HepG2 (cell line): ENCODE measurements around the gene ZNF341. TPM values are rescaled to one million over a fixed set of nuclear protein-coding genes. Genes with fewer than 3 reads are reported as not detected.

Experiments used
- BORCS8-MEF2B ChIP-seq: sonication (generic); formaldehyde crosslinking; IDR thresholded peaks from 2 replicates; pipeline ENCODE4 v1.8.0; 2022; ENCODE audit warnings: mild to moderate bottlenecking, missing genetic modification reagents
- CREM ChIP-seq, 2 experiments: sonication (generic) in 1 of 2; formaldehyde crosslinking in 1 of 2; IDR thresholded peaks; 2 replicates each; pipeline versions ENCODE4 v1.4.0 to v1.6.1; 2016 to 2020; ENCODE audit warnings: antibody characterized with exemption in 1 of 2, mild to moderate bottlenecking in 1 of 2, missing genetic modification reagents in 1 of 2
- ELF4 ChIP-seq: sonication (generic); formaldehyde crosslinking; IDR thresholded peaks from 2 replicates; pipeline ENCODE4 v1.5.0; 2020; ENCODE audit warnings: missing genetic modification reagents, mild to moderate bottlenecking, moderate library complexity, borderline replicate concordance
- FOXA3 ChIP-seq: IDR thresholded peaks from 2 replicates; pipeline ENCODE4 v1.6.1; 2016; ENCODE audit warnings: missing genetic modification reagents, missing compliant biosample characterization
- HDAC1 ChIP-seq: sonication (generic); formaldehyde crosslinking; IDR thresholded peaks from 2 replicates; pipeline ENCODE4 v1.5.1; 2020; ENCODE audit warnings: mild to moderate bottlenecking, missing genetic modification reagents
- IRF9 ChIP-seq: sonication (generic); formaldehyde crosslinking; IDR thresholded peaks from 2 replicates; pipeline ENCODE4 v1.8.0; 2022; ENCODE audit warnings: missing genetic modification reagents, mild to moderate bottlenecking, borderline replicate concordance
- RXRB ChIP-seq: IDR thresholded peaks from 2 replicates; pipeline ENCODE4 v1.6.1; 2016; ENCODE audit warnings: borderline replicate concordance, missing genetic modification reagents, missing compliant biosample characterization
- SNAPC5 ChIP-seq: sonication (generic); formaldehyde crosslinking; IDR thresholded peaks from 2 replicates; pipeline ENCODE4 v1.8.1; 2023; ENCODE audit warnings: mild to moderate bottlenecking, missing genetic modification reagents, borderline replicate concordance
- SP4 ChIP-seq: sonication (generic); formaldehyde crosslinking; IDR thresholded peaks from 2 replicates; pipeline ENCODE4 v1.8.1; 2023; ENCODE audit warnings: mild to moderate bottlenecking, missing genetic modification reagents
- TARDBP ChIP-seq: sonication (generic); formaldehyde crosslinking; IDR thresholded peaks from 2 replicates; pipeline ENCODE4 v1.8.0; 2022; ENCODE audit warnings: mild to moderate bottlenecking, missing genetic modification reagents
- THRA ChIP-seq: sonication (generic); formaldehyde crosslinking; IDR thresholded peaks from 2 replicates; pipeline ENCODE4 v1.4.0; 2020; ENCODE audit warnings: missing genetic modification reagents, borderline replicate concordance
- ZNF143 ChIP-seq: sonication (generic); formaldehyde crosslinking; IDR thresholded peaks from 2 replicates; pipeline ENCODE4 v1.4.0; 2020; ENCODE audit warnings: missing genetic modification reagents
- ZNF430 ChIP-seq: sonication (generic); formaldehyde crosslinking; IDR thresholded peaks from 2 replicates; pipeline ENCODE4 v1.9.0; 2021; ENCODE audit warnings: mild to moderate bottlenecking, missing genetic modification reagents
- ZNF552 ChIP-seq: sonication (generic); formaldehyde crosslinking; IDR thresholded peaks from 2 replicates; pipeline ENCODE4 v1.9.0; 2022; ENCODE audit warnings: missing genetic modification reagents, mild to moderate bottlenecking, borderline replicate concordance
- ZNF644 ChIP-seq: IDR thresholded peaks from 2 replicates; pipeline ENCODE4 v1.6.1; 2016; ENCODE audit warnings: low read depth
- polyA plus RNA-seq, 8 experiments: library from polyadenylated mRNA; depleted of rRNA in 3 of 8; stranded (reverse) in 7 of 8; unstranded in 1 of 8; fragments of >200 nt; fragmentation: Illumina TruSeq in 4 of 8; extraction: Trizol in 4 of 8; gene quantifications; 2 replicates each; pipeline versions ENCODE4 v1.2.1 to v1.2.3, GENCODE V29; 2011 to 2016; ENCODE audit warnings: low read depth in 4 of 8, missing spikeins in 1 of 8, mixed read lengths in 1 of 8; ENCODE audit not compliant: insufficient read depth in 1 of 8
- total RNA-seq, 5 experiments: library from RNA; depleted of rRNA; stranded (reverse); fragments of >200 nt; fragmentation: Illumina TruSeq; extraction: Trizol; gene quantifications; 2 replicates each; pipeline ENCODE4 v1.2.3, GENCODE V29; 2016; ENCODE audit warnings: low read depth in 1 of 5
- TF ChIP-seq, protein P1 (sequence below): sonication (generic); formaldehyde crosslinking; IDR thresholded peaks from 2 replicates; pipeline ENCODE4 v1.8.0; 2022; ENCODE audit warnings: mild to moderate bottlenecking, missing genetic modification reagents
- TF ChIP-seq, protein P2 (sequence below), 2 experiments: sonication (generic) in 1 of 2; formaldehyde crosslinking in 1 of 2; IDR thresholded peaks; 2 replicates each; pipeline versions ENCODE4 v1.4.0 to v1.6.1; 2016 to 2020; ENCODE audit warnings: borderline replicate concordance in 1 of 2, low read depth in 1 of 2, mild to moderate bottlenecking in 1 of 2, missing genetic modification reagents in 1 of 2
- TF ChIP-seq, protein P3 (sequence below): sonication (generic); formaldehyde crosslinking; conservative IDR thresholded peaks from 2 replicates; pipeline ENCODE4 v1.8.1; 2023; ENCODE audit warnings: missing genetic modification reagents

Gene ZNF341
- total and polyA plus RNA-seq, 2 of the 13 experiments (the other 11 are each of a cell fraction or from before 2014, with no cell fraction given) = 1.1 to 2.2 TPM

DNA sequence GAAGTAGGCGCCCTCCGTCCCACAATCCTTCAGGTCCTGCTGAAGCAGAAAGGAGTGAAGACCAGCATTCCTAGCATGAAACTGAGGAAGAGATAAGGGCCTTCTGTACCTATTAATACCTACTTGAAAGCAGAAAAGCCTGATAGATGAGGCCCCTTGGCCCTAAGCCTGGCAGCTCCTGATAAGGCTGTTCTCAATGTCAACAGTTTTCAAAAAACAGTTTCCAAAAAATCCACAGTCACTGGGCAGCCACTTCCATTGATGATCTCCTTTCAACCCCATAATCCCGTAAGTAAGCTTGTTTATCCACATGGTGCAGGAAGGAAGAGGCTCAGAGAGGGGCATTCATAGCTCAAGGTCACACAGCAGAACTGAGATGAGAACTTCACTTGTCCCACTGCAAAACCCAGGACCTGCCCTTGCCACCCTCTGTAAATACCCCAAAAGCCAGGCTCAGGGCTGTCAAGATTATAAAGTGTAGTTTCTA, 42.8 kb upstream of the ZNF341 start (continued):
- peak; percentile 67 for TF ChIP-seq FOXA3
- TF ChIP-seq SNAPC5 (CRISPR knock-in tag) = 0 out of 2 replicates have a peak, but pooled peaks have one; percentile 57
- peak; percentile 76 for TF ChIP-seq ZNF143
- peak; percentile 52; the same call in 1 of the 2 replicates for TF ChIP-seq ZNF430
- TF ChIP-seq ELF4 = 0 out of 2 replicates have a peak, but pooled peaks have one; percentile 17
- TF ChIP-seq SP4 = 0 out of 2 replicates have a peak, but pooled peaks have one; percentile 34
- peak; percentile 72; the same call in 1 of the 2 replicates for TF ChIP-seq HDAC1
- TF ChIP-seq ZNF552 = 0 out of 2 replicates have a peak, but pooled peaks have one; percentile 35
- TF ChIP-seq, protein P1, sequence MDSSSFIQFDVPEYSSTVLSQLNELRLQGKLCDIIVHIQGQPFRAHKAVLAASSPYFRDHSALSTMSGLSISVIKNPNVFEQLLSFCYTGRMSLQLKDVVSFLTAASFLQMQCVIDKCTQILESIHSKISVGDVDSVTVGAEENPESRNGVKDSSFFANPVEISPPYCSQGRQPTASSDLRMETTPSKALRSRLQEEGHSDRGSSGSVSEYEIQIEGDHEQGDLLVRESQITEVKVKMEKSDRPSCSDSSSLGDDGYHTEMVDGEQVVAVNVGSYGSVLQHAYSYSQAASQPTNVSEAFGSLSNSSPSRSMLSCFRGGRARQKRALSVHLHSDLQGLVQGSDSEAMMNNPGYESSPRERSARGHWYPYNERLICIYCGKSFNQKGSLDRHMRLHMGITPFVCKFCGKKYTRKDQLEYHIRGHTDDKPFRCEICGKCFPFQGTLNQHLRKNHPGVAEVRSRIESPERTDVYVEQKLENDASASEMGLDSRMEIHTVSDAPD = 0 out of 2 replicates have a peak, but pooled peaks have one; percentile 47
- peak; percentile 44; the same call in 1 of the 2 replicates for TF ChIP-seq RXRB
- TF ChIP-seq, protein P2, sequence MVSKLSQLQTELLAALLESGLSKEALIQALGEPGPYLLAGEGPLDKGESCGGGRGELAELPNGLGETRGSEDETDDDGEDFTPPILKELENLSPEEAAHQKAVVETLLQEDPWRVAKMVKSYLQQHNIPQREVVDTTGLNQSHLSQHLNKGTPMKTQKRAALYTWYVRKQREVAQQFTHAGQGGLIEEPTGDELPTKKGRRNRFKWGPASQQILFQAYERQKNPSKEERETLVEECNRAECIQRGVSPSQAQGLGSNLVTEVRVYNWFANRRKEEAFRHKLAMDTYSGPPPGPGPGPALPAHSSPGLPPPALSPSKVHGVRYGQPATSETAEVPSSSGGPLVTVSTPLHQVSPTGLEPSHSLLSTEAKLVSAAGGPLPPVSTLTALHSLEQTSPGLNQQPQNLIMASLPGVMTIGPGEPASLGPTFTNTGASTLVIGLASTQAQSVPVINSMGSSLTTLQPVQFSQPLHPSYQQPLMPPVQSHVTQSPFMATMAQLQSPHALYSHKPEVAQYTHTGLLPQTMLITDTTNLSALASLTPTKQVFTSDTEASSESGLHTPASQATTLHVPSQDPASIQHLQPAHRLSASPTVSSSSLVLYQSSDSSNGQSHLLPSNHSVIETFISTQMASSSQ (IDR thresholded peaks at IDR 0.05; ENCODE audit: low read depth) = peak; percentile 27; the same call in 1 of the 2 replicates
- TF ChIP-seq, protein P2 (CRISPR knock-in tag; IDR thresholded peaks at IDR 0.05; ENCODE audit: borderline replicate concordance) = peak; percentile 81; the same call in 1 of the 2 replicates
- TF ChIP-seq BORCS8-MEF2B (CRISPR knock-in tag) = 0 out of 2 replicates have a peak, but pooled peaks have one; percentile 63
- peak; percentile 73; the same call in 1 of the 2 replicates for TF ChIP-seq TARDBP (CRISPR knock-in tag)
- peak; percentile 70; the same call in 1 of the 2 replicates for TF ChIP-seq ZNF644 (CRISPR knock-in tag)
- TF ChIP-seq IRF9 (CRISPR knock-in tag) = no peak
- TF ChIP-seq, protein P3, sequence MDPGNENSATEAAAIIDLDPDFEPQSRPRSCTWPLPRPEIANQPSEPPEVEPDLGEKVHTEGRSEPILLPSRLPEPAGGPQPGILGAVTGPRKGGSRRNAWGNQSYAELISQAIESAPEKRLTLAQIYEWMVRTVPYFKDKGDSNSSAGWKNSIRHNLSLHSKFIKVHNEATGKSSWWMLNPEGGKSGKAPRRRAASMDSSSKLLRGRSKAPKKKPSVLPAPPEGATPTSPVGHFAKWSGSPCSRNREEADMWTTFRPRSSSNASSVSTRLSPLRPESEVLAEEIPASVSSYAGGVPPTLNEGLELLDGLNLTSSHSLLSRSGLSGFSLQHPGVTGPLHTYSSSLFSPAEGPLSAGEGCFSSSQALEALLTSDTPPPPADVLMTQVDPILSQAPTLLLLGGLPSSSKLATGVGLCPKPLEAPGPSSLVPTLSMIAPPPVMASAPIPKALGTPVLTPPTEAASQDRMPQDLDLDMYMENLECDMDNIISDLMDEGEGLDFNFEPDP (CRISPR knock-in tag) = no peak
- peak; percentile 77; the same call in 1 of the 2 replicates for TF ChIP-seq CREM (IDR thresholded peaks at IDR 0.05)
- TF ChIP-seq CREM (CRISPR knock-in tag; IDR thresholded peaks at IDR 0.05) = no peak
- TF ChIP-seq THRA (CRISPR knock-in tag) = peak; percentile 60
